HPDE6-E6E7 (cell line): ENCODE measurements around the gene SGK2.
A peak's percentile ranks its signal among the peaks of the same experiment; 100 is the strongest.

Experiments
- DNase-seq: peaks from one replicate; pipeline ENCODE4 v3.0.0; 2011; ENCODE audit warnings: missing footprints; ENCODE audit errors: extremely low spot score

Gene SGK2

DNA sequence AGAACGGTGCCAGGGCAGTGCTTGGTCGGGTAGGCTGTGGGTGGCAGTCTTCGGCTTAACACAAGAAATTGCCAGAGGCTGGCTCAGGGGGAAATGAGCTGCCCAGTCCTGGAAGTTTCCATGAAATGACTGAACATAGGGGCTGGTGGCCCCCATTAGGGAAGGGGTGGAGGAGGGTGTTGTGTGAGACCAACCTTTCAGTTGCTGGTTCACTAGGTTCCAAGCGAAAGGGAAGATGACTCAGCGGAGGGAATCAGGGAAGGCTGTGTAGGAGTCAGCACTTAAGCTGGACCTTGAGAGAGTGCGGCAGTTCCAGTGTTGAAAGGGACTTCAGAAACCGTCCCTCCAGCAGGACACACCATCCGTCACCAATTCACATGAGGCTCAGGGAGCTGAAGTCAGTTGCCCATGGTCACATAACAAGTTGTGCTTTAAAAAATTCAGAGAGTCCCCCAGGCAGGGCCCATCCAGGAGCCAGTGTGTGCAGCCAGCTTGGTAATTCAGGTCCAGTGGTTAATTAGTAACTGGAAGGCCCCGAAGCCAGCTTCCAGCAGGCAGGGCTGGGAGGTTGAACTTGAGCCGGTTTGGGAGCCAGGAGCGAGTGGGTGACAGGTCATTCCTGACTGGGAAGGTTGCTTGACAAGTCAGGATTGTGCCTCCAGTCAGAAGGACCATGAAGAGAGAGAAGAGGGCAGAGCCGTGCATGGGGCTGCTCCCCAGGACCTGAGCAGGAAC lies at the start of gene SGK2:
Gene SGK2, plus strand, starts transcription at position 616 of the 735 bp plus-strand sequence. CDS start 7,469 bp downstream, outside the sequence.
- peak; percentile 64 for DNase-seq

DNA sequence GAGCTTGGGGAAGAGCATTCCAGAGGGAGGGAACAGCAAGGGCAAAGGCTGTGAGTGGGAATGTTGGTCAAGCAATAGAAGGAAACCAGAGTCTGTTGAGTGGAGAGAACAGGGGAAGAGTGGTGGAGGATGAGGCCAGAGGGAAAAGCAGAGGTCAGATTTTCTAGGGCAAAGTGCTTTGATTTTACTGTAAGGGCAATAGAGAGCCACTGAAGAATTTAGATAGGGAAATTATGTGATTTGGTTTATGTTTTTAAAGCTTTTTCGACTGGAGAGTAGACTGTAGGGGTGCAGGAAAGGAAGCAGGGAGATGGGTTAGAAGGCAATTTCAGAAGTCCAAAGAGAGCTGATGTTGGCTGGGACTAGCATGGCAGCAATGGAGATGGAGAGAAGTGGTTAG lies 46.9 kb upstream of the SGK2 start:
- DNase-seq, result no peak

DNA sequence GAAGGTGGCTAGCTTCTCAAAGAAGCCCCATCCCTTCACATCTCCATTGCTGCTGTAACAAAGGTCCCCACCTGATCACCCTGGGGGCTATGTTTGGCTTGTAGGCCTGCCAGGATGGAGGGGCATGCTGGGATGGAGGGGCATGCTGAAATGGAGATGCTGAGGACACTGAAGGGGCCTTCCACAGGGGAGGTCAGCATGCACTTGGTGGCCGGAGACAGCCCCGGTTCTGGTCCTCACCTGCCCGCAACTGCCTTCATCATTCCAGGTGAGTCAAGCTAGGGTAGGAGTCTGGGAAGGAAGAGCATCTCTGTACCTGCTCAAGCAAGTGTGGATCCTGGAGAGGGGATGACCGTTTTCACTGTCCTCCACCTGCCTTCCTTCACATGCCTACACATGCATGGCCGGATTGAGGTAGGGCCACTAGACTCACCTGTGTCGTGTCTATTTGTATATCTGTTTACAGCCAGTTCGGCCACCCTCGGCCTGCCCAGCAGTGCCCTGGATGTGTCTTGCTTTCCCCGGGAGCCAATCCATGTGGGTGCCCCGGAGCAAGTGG lies 45.4 kb upstream of the SGK2 start:
- DNase-seq, result peak; percentile 58

DNA sequence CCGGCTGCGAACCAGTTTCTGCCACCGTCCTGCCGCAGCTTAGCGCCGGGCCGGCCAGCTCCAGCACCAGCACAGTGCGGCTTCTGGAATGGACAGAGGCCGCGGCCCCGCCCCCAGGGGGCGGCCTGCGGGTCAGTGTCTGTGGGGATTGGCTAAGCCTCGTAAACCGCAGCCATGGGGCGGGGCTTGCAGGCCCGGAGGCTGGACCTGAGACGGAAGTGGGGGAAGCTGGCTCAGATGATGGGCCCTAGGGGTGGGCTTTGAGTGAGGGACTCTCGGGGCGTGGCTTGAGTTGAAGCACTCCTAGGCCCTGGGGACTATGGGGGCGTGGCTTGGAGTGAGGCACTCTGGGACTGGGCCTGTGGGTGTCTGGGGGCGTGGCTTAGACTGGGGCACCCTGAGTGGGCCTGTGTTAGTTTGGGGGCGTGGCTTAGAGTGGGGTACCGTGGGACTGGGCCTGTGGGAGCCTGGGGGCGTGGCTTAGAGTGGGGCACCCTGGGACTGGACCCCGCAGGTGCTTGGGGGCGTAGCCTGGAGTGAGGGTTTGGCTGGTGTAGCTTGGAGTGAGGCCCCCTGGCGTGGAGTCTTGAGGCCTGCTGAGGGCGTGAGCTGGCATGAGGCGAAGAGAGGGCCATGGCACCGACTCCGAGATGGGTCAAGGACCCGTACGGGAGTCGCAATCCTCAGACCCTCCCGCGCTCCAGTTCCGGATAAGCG lies 44.7 kb upstream of the SGK2 start:
- peak; percentile 100 for DNase-seq

DNA sequence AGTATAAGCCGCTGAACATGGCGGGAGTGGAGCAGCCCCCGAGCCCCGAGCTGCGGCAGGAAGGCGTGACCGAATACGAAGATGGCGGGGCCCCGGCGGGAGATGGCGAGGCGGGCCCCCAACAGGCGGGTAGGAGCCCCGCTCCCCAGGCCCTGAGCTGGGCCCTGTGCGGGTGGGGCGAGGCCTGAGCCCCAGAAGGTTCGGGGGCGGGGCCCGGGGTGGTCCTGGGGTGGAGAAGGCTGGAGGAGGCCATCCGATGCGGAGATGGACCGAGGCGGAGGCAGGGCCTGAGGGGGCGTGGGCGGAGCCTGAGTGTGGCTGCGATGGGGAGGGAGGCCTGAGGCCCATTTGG lies 44.2 kb upstream of the SGK2 start:
- no peak for DNase-seq

DNA sequence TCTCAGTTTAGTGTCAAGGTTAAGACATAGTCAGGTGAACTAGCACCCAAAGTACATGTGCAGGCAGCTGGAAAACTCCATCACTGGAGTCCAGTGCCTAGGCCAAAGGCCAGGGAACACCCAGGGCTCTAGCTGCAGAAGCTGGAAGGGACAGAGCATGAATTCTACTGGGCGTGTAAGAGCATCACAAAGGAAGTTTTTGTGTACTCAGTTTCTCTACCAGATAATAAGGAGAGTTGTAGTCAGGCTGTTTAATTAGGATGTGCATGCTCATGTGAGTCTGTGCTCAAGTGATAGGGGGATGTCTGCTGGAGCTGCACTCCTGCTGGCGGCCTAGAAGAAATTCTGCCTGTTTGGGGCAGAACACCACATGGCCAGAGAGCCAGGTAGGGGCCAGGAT lies 43.2 kb upstream of the SGK2 start:
- DNase-seq, result no peak

DNA sequence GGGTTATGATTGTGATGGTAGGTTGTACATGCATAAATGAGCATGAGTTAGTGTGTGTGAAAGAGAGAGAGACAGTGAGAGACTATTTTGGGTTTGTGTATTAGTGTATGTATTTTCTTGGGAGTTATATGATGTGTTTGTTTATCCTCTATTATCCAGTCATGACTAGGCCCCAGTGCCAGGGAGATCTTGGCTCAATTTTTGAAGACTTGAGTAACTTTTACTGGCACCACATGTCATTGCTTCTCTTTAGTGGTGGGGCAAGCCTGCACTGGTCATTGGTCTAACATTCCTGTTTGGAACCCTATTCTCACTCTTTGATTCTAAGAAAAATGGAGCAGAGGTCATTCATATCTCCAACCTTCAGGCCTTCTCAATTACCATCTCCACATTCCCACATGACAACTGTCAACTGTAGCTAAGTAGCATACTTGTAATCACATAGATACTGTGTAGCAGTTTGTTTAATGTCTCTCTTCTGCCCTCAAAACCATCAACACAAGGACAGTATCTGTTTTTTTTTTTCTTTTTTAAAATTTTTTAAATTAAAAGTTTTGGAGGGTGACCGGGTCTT lies 42.5 kb upstream of the SGK2 start:
- no peak for DNase-seq

DNA sequence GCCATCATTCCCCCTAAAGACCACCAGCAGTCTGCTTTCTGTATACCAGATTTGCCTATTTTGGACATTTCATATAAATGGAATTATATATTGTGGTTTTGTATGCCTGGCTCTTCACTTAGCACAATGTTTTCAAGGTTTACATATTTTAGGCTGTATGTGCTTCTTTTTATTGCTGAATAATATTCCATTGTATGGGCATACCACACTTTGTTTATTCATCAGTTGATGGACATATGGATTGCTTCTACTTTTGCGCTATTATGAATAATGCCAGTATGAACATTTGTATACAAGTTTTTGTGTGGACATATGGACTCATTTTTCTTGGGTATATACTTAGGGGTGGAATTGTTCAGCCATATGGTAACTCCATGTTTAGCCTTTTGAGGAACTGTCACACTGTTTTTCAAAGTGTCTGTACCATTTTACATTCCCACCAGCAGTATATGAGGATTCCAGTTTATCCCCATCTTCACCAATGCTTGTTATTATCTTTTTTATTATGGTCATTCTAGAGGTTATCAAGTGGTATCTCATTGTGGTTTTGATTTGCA lies 38.7 kb upstream of the SGK2 start:
- DNase-seq, result no peak

DNA sequence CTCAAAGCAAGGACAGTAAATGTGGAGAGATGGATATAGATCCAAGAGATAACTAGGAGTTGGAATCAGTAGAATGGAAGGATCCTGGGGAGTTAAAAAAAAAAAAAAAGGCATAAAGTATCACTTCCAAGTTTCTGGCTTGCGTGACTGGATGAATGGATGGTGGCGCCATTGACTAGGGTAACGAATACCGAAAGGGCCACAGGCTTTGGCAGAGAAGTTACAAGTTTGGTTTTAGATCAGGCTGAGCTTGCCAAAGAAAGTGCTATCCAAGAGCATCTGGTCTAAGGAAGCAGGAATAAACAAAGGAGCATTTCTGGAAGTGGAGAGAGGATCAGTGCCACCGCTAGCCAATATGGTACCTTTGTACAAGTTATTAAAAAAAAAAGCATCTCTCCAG lies 33.8 kb upstream of the SGK2 start:
- DNase-seq, result no peak

DNA sequence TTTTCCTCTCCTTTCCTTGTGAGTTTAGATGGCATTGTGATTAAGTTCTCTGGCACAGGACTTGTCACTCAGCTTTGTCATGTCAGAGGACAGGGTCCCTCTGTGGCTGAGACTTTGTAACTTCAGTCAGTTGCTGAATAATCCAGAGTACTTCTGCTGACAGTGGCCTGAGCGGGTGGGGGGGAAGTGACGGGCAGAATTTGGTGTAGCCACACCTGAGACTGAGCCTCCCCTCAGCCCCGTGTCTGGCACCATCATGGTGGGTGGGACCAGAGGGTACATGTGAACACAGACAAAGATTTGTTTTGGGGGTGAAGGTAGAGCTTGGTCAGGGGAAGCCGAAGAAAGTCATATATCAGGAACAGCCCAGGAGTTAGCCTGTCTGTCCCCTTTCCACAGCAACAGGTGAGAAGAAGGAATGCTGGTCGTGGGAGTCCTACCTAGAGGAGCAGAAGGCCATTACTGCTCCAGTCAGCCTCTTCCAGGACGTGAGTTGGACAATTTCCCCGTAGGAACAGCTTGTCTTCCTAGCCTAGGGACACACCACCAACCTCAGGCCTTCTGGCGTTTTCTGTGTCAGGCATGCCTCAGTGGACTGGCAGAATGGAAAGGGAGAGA lies 30.5 kb upstream of the SGK2 start:
- DNase-seq, result no peak

DNA sequence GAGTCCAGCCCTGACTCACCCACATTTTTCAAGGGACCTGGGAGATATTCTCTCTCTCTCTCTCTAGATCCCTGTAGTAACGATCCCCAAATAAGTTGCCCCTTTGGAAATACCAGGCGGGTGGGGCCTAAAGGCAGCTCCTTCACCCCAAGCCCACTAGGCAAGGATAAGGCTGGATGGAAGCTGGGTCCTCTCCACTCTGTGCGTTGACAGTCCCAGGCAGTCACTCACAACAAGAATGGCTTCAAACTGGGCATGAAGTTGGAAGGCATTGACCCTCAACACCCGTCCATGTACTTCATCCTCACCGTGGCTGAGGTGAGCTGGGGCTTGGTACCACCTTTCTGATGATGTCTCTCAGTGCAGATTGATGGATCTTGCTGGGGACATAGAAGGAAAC lies 29.8 kb upstream of the SGK2 start:
- no peak for DNase-seq

DNA sequence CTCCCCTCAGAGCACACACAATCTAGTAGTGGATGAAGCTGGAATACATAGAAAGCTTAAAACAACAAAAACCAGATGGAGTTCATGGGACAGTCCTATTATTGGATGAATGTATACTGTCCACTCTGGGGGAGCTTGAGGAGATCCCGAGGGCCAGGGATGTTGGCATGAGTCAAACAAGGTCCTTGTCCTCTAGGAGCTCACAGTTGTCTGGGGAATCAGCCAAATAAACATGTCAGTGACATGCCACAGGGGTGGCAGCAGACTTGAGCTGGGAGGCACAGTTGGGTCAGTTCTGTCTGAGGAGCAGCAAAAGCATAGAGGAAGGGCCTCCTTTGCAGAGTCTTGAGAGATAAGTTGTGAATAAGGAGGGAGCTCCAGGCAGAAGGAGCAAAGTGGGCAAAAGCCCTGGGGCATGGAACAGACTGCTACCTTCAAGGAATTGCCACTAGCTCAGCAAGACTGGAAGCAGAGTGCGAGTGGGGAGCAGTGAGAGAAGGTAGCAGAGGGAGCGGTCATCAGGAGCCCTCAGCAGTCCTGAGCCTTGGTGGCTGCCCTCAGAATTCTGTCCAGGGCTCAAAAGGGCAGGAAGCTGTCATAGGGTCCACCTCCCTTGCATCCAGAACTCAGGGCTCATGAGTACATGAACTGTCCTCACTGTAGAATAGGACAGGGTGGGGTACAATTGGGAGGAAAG lies 29.2 kb upstream of the SGK2 start:
- no peak for DNase-seq

DNA sequence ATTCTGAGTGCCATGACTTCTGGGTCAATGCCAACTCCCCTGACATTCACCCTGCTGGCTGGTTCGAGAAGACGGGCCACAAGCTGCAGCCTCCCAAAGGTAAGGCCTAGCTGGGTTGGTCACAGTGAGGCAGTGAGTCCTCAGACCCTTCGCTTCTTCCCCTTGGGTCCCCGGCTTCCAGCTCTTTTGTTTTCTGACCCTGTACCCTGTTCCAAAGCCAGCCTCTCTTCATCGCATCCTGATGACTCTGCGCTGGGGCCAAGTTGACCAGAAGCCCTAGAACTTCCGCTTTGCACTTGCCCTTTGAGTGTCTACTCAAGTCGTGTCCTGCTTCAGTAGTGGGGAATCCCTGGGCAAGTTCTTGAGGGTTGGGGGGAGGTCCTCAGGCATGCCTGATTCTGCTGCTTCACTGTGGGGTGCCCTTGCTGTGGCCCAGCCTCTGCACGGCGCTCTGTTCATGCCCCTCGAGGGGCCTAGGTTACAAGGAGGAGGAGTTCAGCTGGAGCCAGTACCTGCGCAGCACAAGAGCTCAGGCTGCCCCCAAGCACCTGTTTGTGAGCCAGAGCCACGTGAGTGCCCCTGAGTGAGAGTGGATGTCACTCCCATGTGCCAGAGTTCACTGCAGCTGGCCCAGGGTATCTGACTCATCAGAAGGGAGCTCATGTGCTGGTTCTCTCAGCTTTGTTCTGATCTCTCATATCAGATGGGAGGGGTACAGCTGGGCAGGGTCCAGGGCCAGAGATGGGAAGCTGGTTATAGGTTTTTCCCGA lies 28.3 kb upstream of the SGK2 start:
- DNase-seq, result no peak

DNA sequence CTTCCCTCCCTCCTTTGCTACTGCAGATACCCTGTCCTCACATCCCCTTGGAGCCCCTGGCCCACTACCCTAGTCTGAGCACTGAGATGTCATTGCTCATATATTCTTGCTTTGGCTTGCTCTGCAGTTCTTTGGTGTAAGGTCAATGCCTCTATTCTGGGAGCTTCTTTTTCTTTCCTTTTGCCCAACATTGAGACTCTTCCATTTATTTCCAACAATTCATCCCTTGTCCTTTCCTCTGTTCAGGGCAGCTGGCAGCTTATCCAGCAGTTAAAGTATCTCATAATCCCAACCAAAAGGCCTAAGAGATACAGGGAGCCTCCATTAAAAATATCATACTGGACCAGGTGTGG lies 27.8 kb upstream of the SGK2 start:
- no peak for DNase-seq

DNA sequence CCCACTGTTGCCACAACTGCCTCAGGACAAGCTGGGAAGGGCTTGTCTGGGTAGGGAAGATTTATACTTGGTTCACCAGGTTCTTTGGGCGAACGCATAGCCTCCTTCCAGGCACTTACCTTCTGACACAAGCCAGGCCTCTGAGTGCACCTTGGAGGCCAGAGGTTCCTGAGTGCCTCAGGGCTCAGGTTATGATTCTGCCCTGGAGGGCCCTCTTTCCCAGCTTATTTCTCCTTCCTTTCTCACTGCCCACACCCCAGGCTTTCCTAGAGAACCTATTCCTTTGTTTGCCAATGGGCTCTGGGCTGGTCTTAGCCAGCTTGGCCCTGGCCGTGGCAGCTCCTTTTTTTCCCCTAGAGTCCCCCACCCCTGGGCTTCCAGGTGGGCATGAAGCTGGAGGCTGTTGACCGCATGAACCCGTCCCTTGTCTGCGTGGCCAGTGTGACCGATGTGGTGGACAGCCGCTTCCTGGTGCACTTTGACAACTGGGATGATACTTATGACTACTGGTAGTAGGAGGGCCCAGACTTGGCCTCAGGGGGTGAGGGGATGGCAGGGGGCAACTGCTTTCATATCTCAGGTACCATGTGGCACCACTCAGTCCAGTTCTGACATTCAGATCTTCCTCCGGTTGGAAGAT lies 26.3 kb upstream of the SGK2 start:
- no peak for DNase-seq

DNA sequence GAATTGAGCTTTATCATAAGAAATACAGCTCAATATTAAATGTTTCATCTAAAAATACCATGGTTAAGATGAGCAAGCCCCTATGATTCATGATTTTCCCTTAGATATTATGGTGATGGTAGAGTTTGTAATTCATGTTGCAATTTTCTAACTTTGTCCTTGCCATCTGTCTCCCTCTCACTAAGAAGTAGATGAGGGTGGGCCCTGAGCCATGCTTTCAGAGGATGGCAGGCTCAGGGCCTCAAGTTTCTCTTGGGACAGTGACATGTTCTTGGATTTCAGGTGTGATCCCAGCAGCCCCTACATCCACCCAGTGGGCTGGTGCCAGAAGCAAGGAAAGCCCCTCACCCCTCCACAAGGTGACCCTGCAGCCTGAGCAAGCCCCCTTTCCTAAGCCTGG lies 25.8 kb upstream of the SGK2 start:
- no peak for DNase-seq

DNA sequence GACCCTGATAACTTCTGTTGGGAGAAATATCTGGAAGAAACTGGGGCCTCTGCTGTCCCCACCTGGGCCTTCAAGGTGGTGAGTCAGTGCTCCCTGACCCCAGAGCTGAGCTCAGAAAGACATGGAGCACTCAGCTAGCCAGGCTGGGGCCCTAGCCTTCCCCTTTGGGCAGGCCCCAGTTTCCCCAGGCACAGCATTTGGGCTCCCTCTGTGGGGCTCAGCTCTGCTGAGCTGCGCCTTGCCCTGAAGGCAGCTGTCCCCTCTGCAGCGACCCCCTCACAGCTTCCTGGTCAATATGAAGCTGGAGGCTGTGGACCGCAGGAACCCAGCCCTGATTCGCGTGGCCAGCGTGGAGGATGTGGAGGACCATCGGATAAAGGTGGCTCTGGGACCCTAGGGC lies 24.8 kb upstream of the SGK2 start:
- no peak for DNase-seq

DNA sequence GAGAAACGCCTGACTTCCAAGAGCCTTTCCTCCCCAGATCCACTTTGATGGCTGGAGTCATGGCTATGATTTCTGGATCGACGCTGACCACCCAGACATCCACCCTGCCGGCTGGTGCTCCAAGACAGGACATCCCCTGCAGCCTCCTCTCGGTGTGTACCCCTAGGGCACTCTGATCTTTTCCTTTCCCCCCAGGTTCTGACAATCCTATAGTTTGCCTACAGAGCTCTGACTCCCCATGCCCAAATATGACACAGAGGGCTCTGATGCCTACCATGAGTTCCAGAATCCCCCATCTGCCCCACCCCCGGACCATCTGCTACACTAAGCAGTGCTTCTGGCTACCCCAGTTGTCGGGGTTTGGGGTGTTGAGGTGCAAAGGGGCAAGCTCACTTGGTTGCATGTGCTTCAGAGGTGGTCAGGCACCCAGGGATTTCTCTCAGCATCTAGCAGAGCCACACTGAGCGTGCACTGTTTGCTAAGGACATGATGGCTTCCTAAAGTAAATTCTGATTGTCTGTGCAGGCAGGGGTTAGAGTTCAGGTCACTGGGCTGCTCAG lies 24.0 kb upstream of the SGK2 start:
- DNase-seq, result no peak

DNA sequence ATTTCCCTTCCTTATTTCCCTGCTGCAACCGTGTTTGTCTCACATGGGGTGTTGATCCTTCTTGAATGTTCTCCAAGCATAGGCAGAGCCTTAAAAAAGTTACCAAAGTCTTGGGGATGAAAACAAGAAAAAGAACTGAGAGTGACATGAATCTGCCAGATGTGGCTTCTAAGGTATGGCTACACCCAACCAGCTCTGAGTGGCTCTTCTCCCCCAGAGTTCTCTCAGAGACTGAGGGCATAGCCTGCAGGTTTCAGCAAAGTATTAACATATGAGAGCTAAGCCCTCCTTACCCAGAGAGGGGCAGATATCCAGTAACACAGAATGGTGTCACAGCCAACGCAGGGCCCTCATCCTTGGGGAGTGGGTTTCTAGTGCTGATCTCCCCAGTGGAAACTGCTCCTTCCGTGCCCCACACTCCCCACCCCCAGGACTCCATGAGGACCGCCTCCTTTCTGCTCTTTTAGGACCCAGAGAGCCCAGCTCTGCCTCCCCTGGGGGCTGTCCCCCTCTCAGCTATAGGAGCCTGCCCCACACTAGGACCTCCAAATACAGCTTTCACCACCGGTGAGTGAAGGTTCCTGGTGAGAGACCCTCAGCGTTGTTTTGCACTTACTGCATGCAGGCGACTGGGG lies 23.3 kb upstream of the SGK2 start:
- DNase-seq, result no peak
